ENCODE measurements around the gene PDK3. TPM values are rescaled to one million over a fixed set of nuclear protein-coding genes. Genes with fewer than 3 reads are reported as not detected.

Gene PDK3
- total RNA-seq = 10 to 100 TPM; 15.8 to 32.0 TPM

GRCh38 chrX:24464836-24465531 is at the start of gene PDK3:
PDK3 (plus strand) TSS chrX:24465286; CDS start chrX:24465456, 170 bp downstream.

Small RNA genes within 50 kb of the gene (small RNA-seq; reads per million reads assigned to genes)
- gene SNRPEP9 = 0 reads per million in 2 donors

Other genes with a start within 250 kb of the PDK3 start
- gene SUPT20HL2, start 151.2 kb upstream of the PDK3 start, total RNA-seq = not detected
- gene SUPT20HL1, start 104.6 kb upstream of the PDK3 start, total RNA-seq = not detected
- gene PCYT1B, start 182.1 kb downstream of the PDK3 start, total RNA-seq = 1 to 10 TPM; 1.3 to 2.8 TPM
- 10 to 100 TPM; 12.7 to 24.6 TPM for gene POLA1, start 228.6 kb downstream of the PDK3 start, total RNA-seq